NCI-H460 (cell line): ENCODE results near the gene TRIM41. TPM values are rescaled to one million over a fixed set of nuclear protein-coding genes. Genes with fewer than 3 reads are reported as not detected.
"Not testable (repeated sequence)": the region's sequence is repeated elsewhere in the genome, so short reads cannot be mapped to it uniquely, and the experiment has no call there.

Experiments used
- DNase-seq: peaks from one replicate; pipeline ENCODE4 v3.0.0-alpha.2; 2016; ENCODE audit warnings: low read depth; ENCODE audit errors: extremely low read depth
- small RNA-seq, 2 experiments: library from RNA; depleted of rRNA; stranded (forward); fragments of <200 nt; gene quantifications; one replicate each; pipeline ENCODE3, GENCODE V24; 2014
- total RNA-seq: library from RNA; depleted of rRNA; stranded (reverse); fragments of >200 nt; shearing (Covaris generic); gene quantifications from 2 replicates; pipeline ENCODE4 v1.2.3, GENCODE V29; 2014; rRNA removed

TRIM41 gene
- total RNA-seq, 1 experiment from 2014 or later = 32.2 TPM

DNA sequence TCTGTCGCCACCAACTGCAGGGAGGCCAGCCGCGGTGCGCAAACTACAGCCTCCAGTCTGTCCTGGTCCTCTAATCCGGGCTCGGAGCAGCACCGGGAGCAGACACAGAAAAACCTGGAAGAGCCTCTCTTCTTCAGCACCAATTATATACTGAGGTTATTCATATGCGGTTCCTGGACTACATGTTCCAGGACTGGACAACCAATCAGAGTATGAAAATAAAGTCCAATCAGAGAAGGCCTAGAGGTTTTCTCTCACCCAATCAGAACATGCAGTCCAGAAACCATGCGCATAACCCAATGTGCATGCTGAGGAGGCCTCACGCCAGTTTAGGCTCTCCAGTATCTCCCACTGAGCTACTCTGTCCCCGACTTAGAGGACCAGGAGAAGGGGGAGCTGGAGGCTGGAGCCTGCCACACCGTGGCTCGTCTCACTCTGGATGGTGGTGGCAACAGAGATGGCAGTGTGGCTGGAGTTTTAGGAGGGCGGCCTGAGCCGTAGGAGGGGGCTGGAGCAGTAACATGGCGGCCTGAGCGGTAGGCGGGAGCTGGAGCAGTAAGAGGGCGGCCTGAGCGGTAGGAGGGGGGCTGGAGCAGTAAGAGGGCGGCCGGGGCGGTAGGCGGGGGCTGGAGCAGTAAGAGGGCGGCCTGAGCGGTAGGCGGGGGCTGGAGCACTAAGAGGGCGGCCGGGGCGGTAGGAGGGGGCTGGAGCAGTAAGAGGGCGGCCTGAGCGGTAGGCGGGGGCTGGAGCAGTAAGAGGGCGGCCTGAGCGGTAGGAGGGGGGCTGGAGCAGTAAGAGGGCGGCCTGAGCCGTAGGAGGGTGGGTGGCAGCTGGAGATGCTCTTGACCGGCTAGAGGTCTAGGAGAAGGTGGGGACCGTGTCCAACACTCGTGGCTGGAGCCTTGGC lies 58.2 kb downstream of the TRIM41 start:
- DNase-seq = no peak

- DNase-seq = no peak
Measured at GRCh38 chr5:181281984-181282316, 58.9 kb downstream of the TRIM41 start.

DNA sequence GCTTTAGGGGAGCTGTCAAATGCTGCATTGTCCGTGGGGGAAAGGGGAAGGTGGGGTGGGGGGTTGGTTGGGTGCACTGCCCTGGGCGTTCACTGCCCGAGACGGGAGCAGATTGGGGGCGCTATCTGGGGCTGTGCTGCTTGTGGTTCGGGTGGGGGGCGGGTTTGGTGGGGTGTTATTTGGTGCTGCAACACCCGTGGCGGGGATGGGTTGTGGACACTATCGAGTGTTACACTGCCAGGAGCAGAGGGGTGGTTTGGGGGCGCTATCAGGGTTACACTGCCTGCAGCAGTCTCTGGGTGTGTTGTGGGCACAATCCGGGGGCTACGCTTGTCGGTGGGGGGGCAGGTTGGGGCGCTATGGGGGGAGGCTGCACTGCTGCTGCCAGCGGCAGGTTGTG lies 59.3 kb downstream of the TRIM41 start:
- DNase-seq = not testable (repeated sequence)

DNA sequence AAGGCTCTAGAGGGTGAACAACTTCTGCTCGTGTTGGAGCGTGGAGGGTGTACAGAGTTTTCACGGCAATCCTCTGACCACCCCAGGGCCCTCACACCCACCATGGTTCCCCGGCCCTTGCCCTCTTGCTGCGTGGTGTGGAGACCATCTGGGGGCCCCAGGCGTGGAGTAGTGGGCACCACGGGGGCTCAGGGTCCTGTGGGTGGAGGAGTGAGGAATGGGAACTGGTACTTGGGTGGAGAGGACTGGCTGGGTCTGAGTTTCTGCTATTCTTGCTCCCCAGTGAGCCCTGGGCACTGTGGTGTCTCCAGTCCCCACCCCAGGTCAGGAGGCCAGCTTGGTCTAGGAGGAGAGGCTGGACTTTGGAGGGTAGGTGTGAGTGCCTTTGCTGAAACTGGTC lies 59.8 kb downstream of the TRIM41 start:
- no peak for DNase-seq

DNA sequence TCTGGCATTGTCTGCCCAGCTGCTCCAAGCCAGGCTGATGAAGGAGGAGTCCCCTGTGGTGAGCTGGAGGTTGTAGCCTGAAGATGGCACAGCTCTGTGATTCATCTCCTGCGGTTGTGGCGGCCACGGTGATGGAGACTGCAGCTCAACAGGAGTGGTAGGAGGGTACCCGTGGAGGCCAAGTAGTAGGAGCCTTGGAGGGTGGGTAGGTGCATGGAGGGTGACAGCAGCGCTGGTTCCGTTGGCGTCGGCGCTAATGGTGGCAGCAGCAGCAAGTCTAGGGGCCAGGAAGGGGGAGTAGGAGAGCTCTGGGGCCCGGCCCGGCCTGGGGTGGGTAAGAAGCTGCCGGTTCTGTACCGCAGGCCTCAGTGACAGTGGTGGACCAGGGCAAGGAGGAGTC lies 60.3 kb downstream of the TRIM41 start:
- DNase-seq = no peak

- not testable (repeated sequence) for DNase-seq
Measured at GRCh38 chr5:181283841-181284755, 61.0 kb downstream of the TRIM41 start.

Small RNA genes within 50 kb of the gene (small RNA-seq; reads per million reads assigned to genes)
- gene MIR4638 (0 reads per million in 2 experiments), gene SNORD95 (0 reads per million in 2 experiments), gene SNORD96A (0 reads per million in 2 experiments)

Other genes starting within 250 kb of the TRIM41 start
- gene BTNL3, start 234.4 kb upstream of the TRIM41 start, total RNA-seq = not detected in 2 replicates
- 1.0 TPM in 2 replicates for gene BTNL9, start 183.0 kb upstream of the TRIM41 start, total RNA-seq
- gene OR2V1, start 92.1 kb upstream of the TRIM41 start, total RNA-seq = not detected in 2 replicates
- gene OR2V2, start 75.7 kb upstream of the TRIM41 start, total RNA-seq = not detected in 2 replicates
- 46.8 and 54.3 TPM in 2 replicates for gene TRIM7, start 18.1 kb upstream of the TRIM41 start, total RNA-seq
- 6,972 and 7,071 TPM in 2 replicates for gene RACK1, start 20.6 kb downstream of the TRIM41 start, total RNA-seq
- gene TRIM52, start 37.9 kb downstream of the TRIM41 start, total RNA-seq = 10.2 and 10.6 TPM in 2 replicates
- gene OR4F3, start 144.0 kb downstream of the TRIM41 start, total RNA-seq = not detected in 2 replicates